GM08714 (cell line): ENCODE results near the gene TNNI2.
"Not testable (repeated sequence)": the region's sequence is repeated elsewhere in the genome, so short reads cannot be mapped to it uniquely, and the experiment has no call there.

ENCODE experiments used
- H3K4me3 ChIP-seq: fragments of 200-500 bp; sonication (Bioruptor generic); 2 replicates; pipeline ENCODE4 v1.5.1; 2014; ENCODE audit warnings: mild to moderate bottlenecking, low read length, inconsistent platforms
- ZNF274 ChIP-seq: IDR thresholded peaks from 2 replicates; pipeline ENCODE4 v1.6.1; 2012; ENCODE audit warnings: mild to moderate bottlenecking, low read depth, low read length

TNNI2 gene

GRCh38 chr11:1838426-1839144, at the start of gene TNNI2:
TSS of gene TNNI2 (plus strand) at chr11:1838981. CDS start at chr11:1839697, 716 bp downstream.
- TF ChIP-seq ZNF274 = no peak
- H3K4me3 ChIP-seq = no peak within 1 kb of the TSS

- TF ChIP-seq ZNF274 = no peak
These were observed 46.9 kb upstream of the TNNI2 start for GRCh38 chr11:1791912-1792311.

GRCh38 chr11:1792461-1792860, 46.3 kb upstream of the TNNI2 start:
- TF ChIP-seq ZNF274 = no peak
- no peak overlapping the region for H3K4me3 ChIP-seq

More at GRCh38 chr11:1791912-1792311, 46.9 kb upstream of the TNNI2 start:
- H3K4me3 ChIP-seq = no peak overlapping the region

GRCh38 chr11:1793081-1793480, 45.7 kb upstream of the TNNI2 start:
- no peak for TF ChIP-seq ZNF274
- H3K4me3 ChIP-seq = no peak overlapping the region

GRCh38 chr11:1796413-1797011, 42.3 kb upstream of the TNNI2 start:
- TF ChIP-seq ZNF274 = no peak
- no peak overlapping the region for H3K4me3 ChIP-seq

- no peak for TF ChIP-seq ZNF274
- H3K4me3 ChIP-seq = no peak overlapping the region
These were observed 41.2 kb upstream of the TNNI2 start for GRCh38 chr11:1797391-1798125.

GRCh38 chr11:1803246-1803645, 35.5 kb upstream of the TNNI2 start:
- no peak for TF ChIP-seq ZNF274
- no peak overlapping the region for H3K4me3 ChIP-seq

GRCh38 chr11:1803835-1804519, 34.8 kb upstream of the TNNI2 start:
- not testable (repeated sequence) for H3K4me3 ChIP-seq

GRCh38 chr11:1805525-1805924, 33.3 kb upstream of the TNNI2 start:
- no peak for TF ChIP-seq ZNF274

GRCh38 chr11:1807264-1807995, 31.4 kb upstream of the TNNI2 start:
- no peak overlapping the region for H3K4me3 ChIP-seq
- TF ChIP-seq ZNF274 = no peak

More at GRCh38 chr11:1805525-1805924, 33.3 kb upstream of the TNNI2 start:
- H3K4me3 ChIP-seq = no peak overlapping the region

- TF ChIP-seq ZNF274 = no peak
- no peak overlapping the region for H3K4me3 ChIP-seq
These were observed 28.0 kb upstream of the TNNI2 start for GRCh38 chr11:1810761-1811160.

- no peak for TF ChIP-seq ZNF274
- no peak overlapping the region for H3K4me3 ChIP-seq
These were observed 26.5 kb upstream of the TNNI2 start for GRCh38 chr11:1812274-1812673.

- H3K4me3 ChIP-seq = no peak overlapping the region
- TF ChIP-seq ZNF274 = no peak
These were observed 26.0 kb upstream of the TNNI2 start for GRCh38 chr11:1812801-1813200.

GRCh38 chr11:1813356-1813755, 25.4 kb upstream of the TNNI2 start:
- H3K4me3 ChIP-seq = not testable (repeated sequence)
